ENCODE measurements around the gene AIG1.

- TF ChIP-seq EZH2 (IDR thresholded peaks at IDR 0.05; ENCODE audit: borderline replicate concordance, low read depth, low read length, severe bottlenecking) (no peak), CTCF (IDR thresholded peaks at IDR 0.05; ENCODE audit: borderline replicate concordance, extremely low read depth, low read length, poor library complexity, severe bottlenecking) (no peak)
Observed at GRCh38 chr6:143222310-143222709, 161.6 kb downstream of the AIG1 start.
